Stimulated activated CD4-positive, alpha-beta T cell treated with anti-CD3 and anti-CD28 coated beads, Interleukin-1b, Interleukin-23, amount 100 ng/mL, for 1 hour (primary cell): Measurements from ENCODE around the gene CFAP45.

ENCODE experiments used
- DNase-seq, 2 donors: peaks; one replicate each; pipeline ENCODE4 v3.0.0-alpha.2; 2020; ENCODE audit warnings: low read depth in 2 of 2

Gene CFAP45

DNA sequence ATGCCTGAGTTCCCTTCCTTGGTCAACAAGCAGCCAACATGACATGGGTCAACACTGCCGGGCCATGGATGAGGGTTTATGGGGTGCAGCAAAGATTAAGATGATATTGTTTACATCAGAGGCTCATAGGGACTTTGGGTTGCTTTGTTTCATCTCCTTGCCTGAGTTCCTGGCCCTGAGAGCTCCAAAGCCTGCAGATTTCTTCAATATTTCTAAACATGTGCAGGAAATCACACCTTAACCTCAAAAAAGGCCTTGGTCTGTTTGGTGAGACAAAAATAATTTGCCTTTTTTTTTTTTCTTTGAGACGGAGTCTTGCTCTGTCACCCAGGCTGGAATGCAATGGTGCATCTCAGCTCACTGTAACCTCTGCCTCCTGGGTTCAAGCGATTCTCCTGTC, 72.4 kb downstream of the CFAP45 start:
- no peak for DNase-seq

DNA sequence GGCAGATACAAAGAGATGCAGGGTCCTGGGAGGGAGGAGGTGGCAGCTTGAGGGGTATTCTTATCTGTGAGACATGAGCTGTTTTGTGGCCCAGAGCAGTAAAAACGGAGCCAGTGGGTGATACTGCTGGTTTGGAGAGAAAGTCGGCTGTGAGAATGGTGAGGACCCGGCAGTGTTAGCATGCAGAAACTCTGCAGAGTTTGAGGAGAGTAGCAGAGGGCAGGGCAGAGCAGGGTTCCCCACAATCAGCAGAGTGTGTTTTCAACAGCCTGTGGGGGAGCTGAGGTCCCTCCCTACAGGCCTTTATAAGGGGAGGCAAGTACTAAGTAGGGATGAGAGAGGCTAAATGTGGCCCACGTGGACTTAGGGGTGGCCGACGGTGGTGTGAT, 72.9 kb downstream of the CFAP45 start:
- no peak for DNase-seq

DNA sequence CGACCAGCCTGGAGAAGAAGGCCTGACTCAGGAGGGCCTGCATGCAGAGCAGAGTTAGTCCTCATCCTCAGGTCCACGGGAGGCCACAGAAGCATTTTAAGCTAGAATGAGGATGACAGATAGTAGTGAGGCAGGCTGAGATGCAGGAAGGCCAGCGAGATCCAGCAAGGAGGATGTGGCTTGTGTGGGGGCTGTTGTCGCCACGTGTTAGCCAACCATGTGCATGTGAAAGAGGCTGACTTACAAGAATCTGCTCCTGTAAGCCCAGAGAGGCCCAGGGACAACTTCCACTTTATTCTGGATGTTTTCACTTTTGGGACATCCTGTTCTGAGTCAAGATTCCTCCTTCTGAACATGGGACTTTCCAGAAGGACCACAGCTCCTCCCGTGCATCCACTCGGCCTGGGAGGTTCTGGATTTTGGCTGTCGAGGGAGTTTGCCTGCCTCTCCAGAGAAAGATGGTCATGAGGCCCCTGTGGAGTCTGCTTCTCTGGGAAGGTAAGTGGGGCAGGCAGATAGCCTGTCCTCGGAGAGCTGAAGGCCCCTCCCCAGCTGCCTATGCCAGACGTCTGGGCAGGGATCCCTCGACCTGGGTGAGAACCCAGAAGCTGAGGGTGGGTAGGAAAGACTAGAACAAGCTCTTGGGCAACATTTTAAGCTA, 73.4 kb downstream of the CFAP45 start, which contains the start of gene SLAMF8:
Gene SLAMF8 (plus strand): TSS at position 433 of the 661 bp plus-strand sequence. CDS start 26 bp downstream, at position 459.
- DNase-seq = no peak

DNA sequence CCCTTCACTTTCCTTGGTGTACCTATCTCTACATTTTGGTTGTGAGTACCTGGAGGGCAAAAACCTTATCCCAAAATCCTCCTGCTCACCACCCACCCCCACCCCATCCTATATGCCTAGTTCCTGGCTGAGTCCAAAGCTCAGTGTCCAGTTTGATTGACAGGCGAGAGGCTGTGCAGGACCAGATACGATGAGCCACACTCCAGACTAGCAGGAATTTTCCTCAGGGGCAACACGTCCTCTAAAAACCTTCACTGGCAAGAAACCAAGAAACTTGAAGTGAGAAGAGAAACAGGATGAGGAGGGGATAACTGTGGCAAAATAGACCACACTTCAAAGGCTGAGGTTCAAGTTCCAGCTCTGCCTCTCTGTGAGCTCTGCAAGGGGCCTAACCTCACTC, 74.4 kb downstream of the CFAP45 start:
- no peak for DNase-seq

DNA sequence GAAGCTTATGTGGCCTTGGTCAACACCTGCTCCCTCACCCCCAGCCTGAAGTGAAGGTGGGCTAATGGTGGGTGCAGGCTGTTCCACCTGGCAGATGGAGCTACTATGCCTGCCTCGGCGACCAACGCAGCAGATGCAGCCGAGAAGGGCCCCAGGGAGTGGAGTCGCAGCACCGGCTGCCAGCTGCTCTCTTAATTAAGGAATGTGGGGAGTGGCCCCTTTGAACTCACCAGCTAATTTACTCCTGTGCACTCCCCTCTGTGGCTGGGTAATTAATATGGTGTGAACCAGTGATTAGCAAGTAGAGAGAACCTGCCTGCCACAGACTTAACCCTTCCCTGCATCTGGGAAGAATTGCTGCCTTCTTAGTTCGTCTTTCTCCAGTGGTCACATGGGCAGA, 76.6 kb downstream of the CFAP45 start:
- no peak for DNase-seq
